WERI-Rb-1 (cell line): ENCODE measurements around the gene TBC1D1.

Experiments used
- DNase-seq: peaks from one replicate; pipeline ENCODE4 v3.0.0-alpha.2; 2020
- H3K27ac ChIP-seq: fragments of 250-450 bp; sonication (Bioruptor Pico); 2 replicates; pipeline ENCODE4 v1.5.1; 2020; ENCODE audit warnings: mild to moderate bottlenecking, moderate library complexity
- H3K27me3 ChIP-seq: fragments of 250-450 bp; sonication (Bioruptor Pico); 2 replicates; pipeline ENCODE4 v1.5.1; 2021; ENCODE audit warnings: mild to moderate bottlenecking, low read depth, moderate library complexity; ENCODE audit not compliant: insufficient read depth, severe bottlenecking
- H3K36me3 ChIP-seq: fragments of 250-450 bp; sonication (Bioruptor Pico); 2 replicates; pipeline ENCODE4 v1.5.1; 2020; ENCODE audit warnings: mild to moderate bottlenecking, moderate library complexity
- H3K4me3 ChIP-seq: 2 replicates; pipeline ENCODE4 v1.5.1; 2011; ENCODE audit warnings: low read depth, mild to moderate bottlenecking, control low read depth, low read length
- H3K9me3 ChIP-seq: fragments of 250-450 bp; sonication (Bioruptor Pico); 2 replicates; pipeline ENCODE4 v1.5.1; 2021; ENCODE audit warnings: mild to moderate bottlenecking, moderate library complexity; ENCODE audit not compliant: severe bottlenecking
- CTCF ChIP-seq: IDR thresholded peaks from 2 replicates; pipeline ENCODE4 v1.5.1; 2011; ENCODE audit warnings: low read depth, mild to moderate bottlenecking, control low read depth, inconsistent platforms, low read length

Gene TBC1D1

GRCh38 chr4:38025665-38026064 is 134.8 kb downstream of the TBC1D1 start:
- no peak overlapping the region for H3K4me3 ChIP-seq
- H3K9me3 ChIP-seq: no peaks in the 10 kb centered on the region
- no peak overlapping the region for H3K27ac ChIP-seq
- H3K36me3 ChIP-seq: peaks cover 40% of the 10 kb centered on the region
- H3K27me3 ChIP-seq: no peaks in the 10 kb centered on the region
- TF ChIP-seq CTCF: no peak
- no peak for DNase-seq

- no peak for DNase-seq
- no peak overlapping the region for H3K4me3 ChIP-seq
- no peak for TF ChIP-seq CTCF
- peaks cover 37% of the 10 kb centered on the region for H3K36me3 ChIP-seq
- H3K27me3 ChIP-seq: no peaks in the 10 kb centered on the region
- no peaks in the 10 kb centered on the region for H3K9me3 ChIP-seq
- H3K27ac ChIP-seq: no peak overlapping the region
These were observed 135.4 kb downstream of the TBC1D1 start for GRCh38 chr4:38026158-38026740.

GRCh38 chr4:38030023-38030422 is 139.1 kb downstream of the TBC1D1 start:
- Histone ChIP-seq H3K9me3 (no peaks in the 10 kb centered on the region), H3K27ac (no peak overlapping the region), H3K27me3 (no peaks in the 10 kb centered on the region), H3K4me3 (no peak overlapping the region), H3K36me3 (peaks cover 33% of the 10 kb centered on the region)
- TF ChIP-seq CTCF: no peak
- DNase-seq: no peak

GRCh38 chr4:38034986-38035882 is 144.3 kb downstream of the TBC1D1 start:
- Histone ChIP-seq H3K4me3 (no peak overlapping the region), H3K36me3 (peaks cover 13% of the 10 kb centered on the region)

GRCh38 chr4:38036548-38036947 is 145.7 kb downstream of the TBC1D1 start:
- Histone ChIP-seq H3K4me3 (no peak overlapping the region), H3K27ac (no peak overlapping the region), H3K27me3 (no peaks in the 10 kb centered on the region), H3K36me3 (peaks cover 18% of the 10 kb centered on the region), H3K9me3 (no peaks in the 10 kb centered on the region)
- TF ChIP-seq CTCF: no peak
- DNase-seq: no peak

More at GRCh38 chr4:38034986-38035882, 144.3 kb downstream of the TBC1D1 start:
- peak; percentile 41 for DNase-seq
- Histone ChIP-seq H3K27me3 (no peaks in the 10 kb centered on the region), H3K9me3 (no peaks in the 10 kb centered on the region), H3K27ac (no peak overlapping the region)
- TF ChIP-seq CTCF: peak; percentile 34; the same call in 1 of the 2 replicates
